ENCODE measurements around the gene KCNMB2.
"Not testable (repeated sequence)": the region's sequence is repeated elsewhere in the genome, so short reads cannot be mapped to it uniquely, and the experiment has no call there.

The KCNMB2 gene

GRCh38 chr3:178736300-178736699 is 200.1 kb downstream of the KCNMB2 start:
- H3K36me3 ChIP-seq (ENCODE audit: control insufficient read depth, insufficient read depth, low read length), result no peaks in the 10 kb centered on the region
- no peak overlapping the region for H3K9ac ChIP-seq (ENCODE audit: low read depth, low read length)
- H3K4me3 ChIP-seq (ENCODE audit: low read depth, low read length), result no peak overlapping the region
- no peak overlapping the region for H3K27ac ChIP-seq (ENCODE audit: low read depth, low read length)
- H3K4me1 ChIP-seq (ENCODE audit: control insufficient read depth, insufficient read depth, low read length), result no peaks in the 10 kb centered on the region
- no peaks in the 10 kb centered on the region for H3K27me3 ChIP-seq (ENCODE audit: control insufficient read depth, insufficient read depth, low read length)
- H3K9me3 ChIP-seq (ENCODE audit: control insufficient read depth, insufficient read depth, low read length), result no peaks in the 10 kb centered on the region

- H3K27me3 ChIP-seq (ENCODE audit: control insufficient read depth, insufficient read depth, low read length), result no peaks in the 10 kb centered on the region
- no peak overlapping the region for H3K4me3 ChIP-seq (ENCODE audit: low read depth, low read length)
- peaks cover 4% of the 10 kb centered on the region; the same call in 1 of the 2 replicates for H3K9me3 ChIP-seq (ENCODE audit: control insufficient read depth, insufficient read depth, low read length)
- H3K9ac ChIP-seq (ENCODE audit: low read depth, low read length), result no peak overlapping the region
- no peaks in the 10 kb centered on the region for H3K4me1 ChIP-seq (ENCODE audit: control insufficient read depth, insufficient read depth, low read length)
- no peak overlapping the region for H3K27ac ChIP-seq (ENCODE audit: low read depth, low read length)
- H3K36me3 ChIP-seq (ENCODE audit: control insufficient read depth, insufficient read depth, low read length), result no peaks in the 10 kb centered on the region
Measured at GRCh38 chr3:178739720-178740119, 203.5 kb downstream of the KCNMB2 start.

GRCh38 chr3:178741020-178741419 is 204.8 kb downstream of the KCNMB2 start:
- no peaks in the 10 kb centered on the region for H3K36me3 ChIP-seq (ENCODE audit: control insufficient read depth, insufficient read depth, low read length)
- no peaks in the 10 kb centered on the region for H3K4me1 ChIP-seq (ENCODE audit: control insufficient read depth, insufficient read depth, low read length)
- H3K4me3 ChIP-seq (ENCODE audit: low read depth, low read length), result no peak overlapping the region
- no peak overlapping the region for H3K9ac ChIP-seq (ENCODE audit: low read depth, low read length)
- peaks cover 8% of the 10 kb centered on the region; the same call in 1 of the 2 replicates for H3K9me3 ChIP-seq (ENCODE audit: control insufficient read depth, insufficient read depth, low read length)
- no peak overlapping the region for H3K27ac ChIP-seq (ENCODE audit: low read depth, low read length)
- no peaks in the 10 kb centered on the region for H3K27me3 ChIP-seq (ENCODE audit: control insufficient read depth, insufficient read depth, low read length)

- no peak overlapping the region for H3K27ac ChIP-seq (ENCODE audit: low read depth, low read length)
- peaks cover 8% of the 10 kb centered on the region; the same call in 1 of the 2 replicates for H3K9me3 ChIP-seq (ENCODE audit: control insufficient read depth, insufficient read depth, low read length)
- H3K9ac ChIP-seq (ENCODE audit: low read depth, low read length), result no peak overlapping the region
- H3K27me3 ChIP-seq (ENCODE audit: control insufficient read depth, insufficient read depth, low read length), result no peaks in the 10 kb centered on the region
- H3K4me1 ChIP-seq (ENCODE audit: control insufficient read depth, insufficient read depth, low read length), result no peaks in the 10 kb centered on the region
- no peak overlapping the region for H3K4me3 ChIP-seq (ENCODE audit: low read depth, low read length)
- no peaks in the 10 kb centered on the region for H3K36me3 ChIP-seq (ENCODE audit: control insufficient read depth, insufficient read depth, low read length)
Measured at GRCh38 chr3:178743297-178743696, 207.1 kb downstream of the KCNMB2 start.

GRCh38 chr3:178745861-178746655 is 209.8 kb downstream of the KCNMB2 start:
- H3K36me3 ChIP-seq (ENCODE audit: control insufficient read depth, insufficient read depth, low read length); H3K9me3 ChIP-seq (ENCODE audit: control insufficient read depth, insufficient read depth, low read length); H3K27ac ChIP-seq (ENCODE audit: low read depth, low read length); H3K27me3 ChIP-seq (ENCODE audit: control insufficient read depth, insufficient read depth, low read length); H3K9ac ChIP-seq (ENCODE audit: low read depth, low read length); H3K4me1 ChIP-seq (ENCODE audit: control insufficient read depth, insufficient read depth, low read length); H3K4me3 ChIP-seq (ENCODE audit: low read depth, low read length): not testable (repeated sequence)

GRCh38 chr3:178748874-178749273 is 212.6 kb downstream of the KCNMB2 start:
- peaks cover 8% of the 10 kb centered on the region; the same call in 1 of the 2 replicates for H3K9me3 ChIP-seq (ENCODE audit: control insufficient read depth, insufficient read depth, low read length)
- H3K27me3 ChIP-seq (ENCODE audit: control insufficient read depth, insufficient read depth, low read length), result no peaks in the 10 kb centered on the region
- H3K9ac ChIP-seq (ENCODE audit: low read depth, low read length), result no peak overlapping the region
- no peak overlapping the region for H3K4me3 ChIP-seq (ENCODE audit: low read depth, low read length)
- no peaks in the 10 kb centered on the region for H3K36me3 ChIP-seq (ENCODE audit: control insufficient read depth, insufficient read depth, low read length)
- H3K4me1 ChIP-seq (ENCODE audit: control insufficient read depth, insufficient read depth, low read length), result no peaks in the 10 kb centered on the region
- H3K27ac ChIP-seq (ENCODE audit: low read depth, low read length), result no peak overlapping the region

- Histone ChIP-seq H3K9me3 (ENCODE audit: control insufficient read depth, insufficient read depth, low read length) (peaks cover 7% of the 10 kb centered on the region; the same call in 1 of the 2 replicates), H3K9ac (ENCODE audit: low read depth, low read length) (no peak overlapping the region), H3K27me3 (ENCODE audit: control insufficient read depth, insufficient read depth, low read length) (no peaks in the 10 kb centered on the region), H3K4me1 (ENCODE audit: control insufficient read depth, insufficient read depth, low read length) (no peaks in the 10 kb centered on the region), H3K27ac (ENCODE audit: low read depth, low read length) (no peak overlapping the region), H3K36me3 (ENCODE audit: control insufficient read depth, insufficient read depth, low read length) (no peaks in the 10 kb centered on the region), H3K4me3 (ENCODE audit: low read depth, low read length) (no peak overlapping the region)
Measured at GRCh38 chr3:178749471-178749870, 213.2 kb downstream of the KCNMB2 start.

- H3K27ac ChIP-seq (ENCODE audit: low read depth, low read length), result no peak overlapping the region
- H3K9me3 ChIP-seq (ENCODE audit: control insufficient read depth, insufficient read depth, low read length), result no peaks in the 10 kb centered on the region
- no peak overlapping the region for H3K9ac ChIP-seq (ENCODE audit: low read depth, low read length)
- no peak overlapping the region for H3K4me3 ChIP-seq (ENCODE audit: low read depth, low read length)
- no peaks in the 10 kb centered on the region for H3K4me1 ChIP-seq (ENCODE audit: control insufficient read depth, insufficient read depth, low read length)
- no peaks in the 10 kb centered on the region for H3K36me3 ChIP-seq (ENCODE audit: control insufficient read depth, insufficient read depth, low read length)
- H3K27me3 ChIP-seq (ENCODE audit: control insufficient read depth, insufficient read depth, low read length), result no peaks in the 10 kb centered on the region
Measured at GRCh38 chr3:178750639-178751300, 214.5 kb downstream of the KCNMB2 start.

- H3K27ac ChIP-seq (ENCODE audit: low read depth, low read length), result no peak overlapping the region
- H3K4me3 ChIP-seq (ENCODE audit: low read depth, low read length), result no peak overlapping the region
- H3K9me3 ChIP-seq (ENCODE audit: control insufficient read depth, insufficient read depth, low read length), result no peaks in the 10 kb centered on the region
- no peaks in the 10 kb centered on the region for H3K27me3 ChIP-seq (ENCODE audit: control insufficient read depth, insufficient read depth, low read length)
- no peaks in the 10 kb centered on the region for H3K4me1 ChIP-seq (ENCODE audit: control insufficient read depth, insufficient read depth, low read length)
- H3K9ac ChIP-seq (ENCODE audit: low read depth, low read length), result no peak overlapping the region
- no peaks in the 10 kb centered on the region for H3K36me3 ChIP-seq (ENCODE audit: control insufficient read depth, insufficient read depth, low read length)
Measured at GRCh38 chr3:178752843-178753242, 216.6 kb downstream of the KCNMB2 start.

GRCh38 chr3:178754852-178755510 is 218.7 kb downstream of the KCNMB2 start:
- Histone ChIP-seq H3K9me3 (ENCODE audit: control insufficient read depth, insufficient read depth, low read length) (no peaks in the 10 kb centered on the region), H3K27ac (ENCODE audit: low read depth, low read length) (no peak overlapping the region), H3K36me3 (ENCODE audit: control insufficient read depth, insufficient read depth, low read length) (no peaks in the 10 kb centered on the region), H3K4me1 (ENCODE audit: control insufficient read depth, insufficient read depth, low read length) (no peaks in the 10 kb centered on the region), H3K4me3 (ENCODE audit: low read depth, low read length) (no peak overlapping the region), H3K9ac (ENCODE audit: low read depth, low read length) (no peak overlapping the region), H3K27me3 (ENCODE audit: control insufficient read depth, insufficient read depth, low read length) (no peaks in the 10 kb centered on the region)

- Histone ChIP-seq H3K27ac (ENCODE audit: low read depth, low read length) (no peak overlapping the region), H3K36me3 (ENCODE audit: control insufficient read depth, insufficient read depth, low read length) (no peaks in the 10 kb centered on the region)
Measured at GRCh38 chr3:178761024-178761423, 224.8 kb downstream of the KCNMB2 start.

More at GRCh38 chr3:178761024-178761423, 224.8 kb downstream of the KCNMB2 start:
- Histone ChIP-seq H3K4me3 (ENCODE audit: low read depth, low read length) (no peak overlapping the region), H3K27me3 (ENCODE audit: control insufficient read depth, insufficient read depth, low read length) (no peaks in the 10 kb centered on the region), H3K4me1 (ENCODE audit: control insufficient read depth, insufficient read depth, low read length) (no peaks in the 10 kb centered on the region), H3K9me3 (ENCODE audit: control insufficient read depth, insufficient read depth, low read length) (no peaks in the 10 kb centered on the region), H3K9ac (ENCODE audit: low read depth, low read length) (no peak overlapping the region)
